Measurements from ENCODE around the gene COL19A1.

COL19A1 gene

DNA sequence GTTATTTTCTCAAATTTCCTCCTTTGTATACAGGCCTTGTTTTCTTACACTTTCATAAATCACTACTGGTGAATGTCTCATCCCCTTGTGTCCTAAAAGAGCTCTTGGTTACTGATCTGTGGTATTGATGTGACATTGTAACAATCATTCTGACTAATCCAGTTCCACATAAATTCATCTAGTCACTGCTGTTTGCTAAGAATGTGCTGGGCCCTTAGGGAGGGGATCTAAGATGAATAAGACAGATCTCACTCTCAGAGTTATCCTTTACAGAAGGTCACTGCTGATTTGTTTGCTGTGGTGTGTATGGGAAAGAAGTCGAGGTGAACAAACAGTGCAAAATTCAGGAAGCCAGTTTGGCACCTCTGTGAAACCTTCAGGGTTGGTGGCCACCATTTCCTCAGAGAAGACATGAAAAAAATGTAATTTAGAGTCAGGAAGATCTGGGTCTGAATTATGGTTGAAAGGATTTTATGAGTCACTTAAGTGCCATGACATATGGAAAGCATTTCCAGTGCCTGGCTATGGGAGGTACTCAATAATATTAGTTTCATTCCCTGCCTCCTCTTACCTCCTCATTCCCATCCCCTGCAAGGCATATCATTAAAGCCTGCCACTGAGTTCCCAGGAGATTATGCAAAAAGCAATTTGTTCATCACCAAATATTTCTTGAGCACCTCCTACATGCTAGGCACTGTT lies 314.7 kb downstream of the COL19A1 start:
- DNase-seq: no peak

DNA sequence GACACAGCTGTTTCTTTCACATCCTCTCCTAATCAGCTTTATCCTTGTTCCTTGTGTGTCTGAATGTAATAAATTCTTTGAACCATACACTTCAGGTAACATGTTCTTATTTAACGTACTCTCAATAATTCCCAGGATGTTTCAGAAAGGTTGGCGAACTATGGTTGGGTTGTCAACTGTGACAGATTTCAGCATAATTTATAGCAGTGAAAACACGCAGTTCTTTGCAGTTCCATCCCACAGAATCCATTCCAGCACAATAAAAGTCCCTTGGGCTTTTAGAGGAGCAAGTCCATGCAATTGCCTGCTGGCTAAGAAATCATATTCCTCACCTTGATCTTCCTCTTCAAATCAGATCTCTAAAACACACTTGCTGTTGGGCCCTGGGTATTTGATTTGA lies 317.2 kb downstream of the COL19A1 start:
- no peak for DNase-seq

DNA sequence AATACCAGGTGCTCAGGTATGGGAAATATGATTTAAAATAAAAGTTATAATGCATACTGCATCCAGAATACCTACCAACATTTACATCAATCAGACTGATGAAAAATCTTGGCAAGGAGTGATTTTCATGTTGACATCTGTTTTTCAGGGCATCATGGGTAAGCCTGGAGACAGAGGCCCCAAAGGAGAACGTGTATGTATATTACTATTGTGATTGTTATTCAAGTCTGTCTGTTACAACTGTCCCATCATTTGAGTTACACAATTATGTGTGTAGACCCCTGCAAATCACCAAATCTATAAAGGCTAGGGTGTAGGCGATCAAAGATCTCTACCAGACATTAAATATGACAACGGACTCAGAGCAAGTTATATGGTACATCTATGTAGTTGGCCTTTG lies 318.4 kb downstream of the COL19A1 start:
- DNase-seq: no peak

DNA sequence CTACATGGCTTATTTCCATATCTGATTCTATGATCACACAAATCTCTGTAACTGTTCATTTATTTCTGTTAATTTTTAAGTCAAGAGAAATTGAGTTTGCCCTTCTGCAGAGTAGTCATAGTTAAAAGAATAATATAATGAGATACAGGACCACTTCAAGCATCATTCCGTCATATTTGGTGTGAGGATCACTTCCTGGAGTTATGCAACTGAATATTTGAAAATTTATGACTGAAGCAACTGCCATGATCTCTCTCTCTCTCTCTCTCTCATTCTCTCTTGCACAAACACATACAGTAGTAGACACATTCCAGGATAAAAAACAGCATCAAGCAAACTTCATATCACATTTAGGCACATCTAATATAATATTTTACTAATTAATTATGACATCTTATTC lies 320.1 kb downstream of the COL19A1 start:
- DNase-seq: no peak

- no peak for DNase-seq
These were observed 321.8 kb downstream of the COL19A1 start for GRCh38 chr6:70188202-70188601.

DNA sequence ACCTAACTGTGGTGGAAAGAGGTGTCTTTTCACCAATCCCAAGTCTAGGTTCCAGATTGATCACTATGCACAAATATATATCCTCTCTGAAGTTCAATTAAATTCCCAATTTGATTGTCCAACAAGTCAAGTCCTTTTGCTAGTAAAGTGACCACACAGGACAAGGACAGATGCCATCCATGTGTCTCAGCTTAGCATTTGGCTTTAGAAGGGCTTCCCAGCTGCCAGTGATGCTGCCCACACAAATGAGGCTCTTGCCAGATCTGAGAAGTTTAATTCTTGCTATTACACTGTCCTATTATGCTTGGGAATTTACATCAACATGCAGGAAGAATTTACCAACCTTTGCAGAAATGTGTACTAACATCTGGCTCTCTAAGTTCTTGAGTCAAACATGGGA lies 328.1 kb downstream of the COL19A1 start:
- DNase-seq: no peak

GRCh38 chr6:70196531-70196930 lies 330.2 kb downstream of the COL19A1 start:
- no peak for DNase-seq

DNA sequence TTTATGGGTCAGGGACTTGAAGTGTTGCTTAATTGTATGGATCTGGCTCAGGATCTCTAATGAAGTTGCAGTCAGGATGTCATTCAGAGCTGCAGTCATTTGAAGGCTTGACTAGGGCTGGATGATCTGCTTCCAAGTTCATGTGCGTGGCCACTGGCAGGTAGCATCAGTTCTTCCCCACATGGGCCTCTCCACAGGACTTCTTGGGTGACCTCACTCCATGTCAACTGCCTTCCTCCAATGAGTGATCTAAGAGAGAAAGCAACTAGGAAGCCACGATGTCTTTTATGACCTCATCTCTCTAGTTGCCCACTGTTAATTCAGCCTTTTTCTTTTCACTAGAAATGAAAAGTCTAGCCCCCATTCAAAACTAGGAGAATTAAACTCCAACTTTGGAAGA lies 332.4 kb downstream of the COL19A1 start:
- DNase-seq: no peak

GRCh38 chr6:70208235-70208790 lies 342.0 kb downstream of the COL19A1 start:
- no peak for DNase-seq

DNA sequence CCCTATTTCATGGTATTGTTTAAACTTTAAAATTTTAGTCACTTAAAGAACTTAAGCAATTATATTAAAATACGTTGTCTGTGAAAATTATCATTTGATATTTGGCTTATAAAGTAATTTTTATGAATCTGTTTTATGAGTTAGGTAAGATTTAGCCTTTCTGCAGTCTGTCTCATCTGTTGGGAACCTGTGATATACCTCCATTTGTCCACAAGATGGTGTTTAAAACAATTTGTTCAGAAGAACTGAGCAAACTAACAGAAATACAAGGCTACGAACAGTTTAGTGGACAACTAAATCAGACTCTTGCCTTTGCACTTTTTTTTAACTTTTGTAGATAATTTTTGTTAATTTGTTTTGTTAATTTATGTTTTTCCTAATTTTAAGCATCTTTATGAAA lies 344.1 kb downstream of the COL19A1 start:
- no peak for DNase-seq

DNA sequence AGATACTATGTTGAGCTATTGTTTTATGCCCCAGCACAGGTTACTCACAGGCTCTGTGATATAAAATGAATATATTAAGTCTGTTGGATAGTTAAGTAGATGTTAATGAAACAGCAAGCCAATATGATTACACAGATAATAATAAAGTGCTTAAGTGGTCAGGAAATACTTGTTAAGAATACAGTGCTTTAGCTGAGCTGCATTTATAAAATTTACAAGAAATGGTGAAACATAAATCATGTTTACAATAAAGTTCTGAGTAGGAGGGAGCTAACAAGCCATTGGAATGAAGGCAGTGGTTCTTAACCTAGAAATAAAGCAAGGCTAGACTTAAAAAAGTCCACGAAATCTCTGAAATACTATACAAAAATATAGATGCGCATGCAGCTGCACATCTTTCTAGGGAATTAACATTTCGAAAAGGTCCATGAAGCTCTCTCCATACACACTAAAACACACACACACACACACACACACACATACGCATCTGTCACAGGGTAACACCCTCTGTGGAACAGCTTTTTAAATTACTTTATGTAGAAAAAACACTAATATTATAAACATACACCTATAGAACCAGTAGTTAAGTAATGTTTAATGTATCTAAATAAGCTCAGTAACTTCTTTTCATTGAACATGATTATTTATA lies 349.2 kb downstream of the COL19A1 start:
- DNase-seq: no peak

DNA sequence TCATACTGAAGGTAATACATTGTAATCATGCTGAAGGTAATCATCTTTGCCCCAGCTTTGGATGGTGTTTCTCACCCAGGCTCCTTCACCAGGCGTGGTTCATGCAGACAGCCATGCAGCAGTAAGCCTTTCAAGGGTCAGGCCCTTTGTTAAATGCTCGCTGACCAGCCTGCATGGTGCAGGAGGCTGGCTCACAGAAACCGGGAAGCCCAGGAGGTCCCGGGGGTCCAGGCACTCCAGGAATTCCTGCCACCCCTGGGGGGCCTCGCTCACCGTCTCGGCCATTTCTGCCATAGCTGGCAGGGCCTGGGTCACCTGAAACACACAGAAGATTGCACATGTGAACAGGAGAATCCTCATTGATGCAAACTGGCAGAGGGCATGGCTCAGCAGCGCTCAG lies 350.4 kb downstream of the COL19A1 start:
- no peak for DNase-seq

DNA sequence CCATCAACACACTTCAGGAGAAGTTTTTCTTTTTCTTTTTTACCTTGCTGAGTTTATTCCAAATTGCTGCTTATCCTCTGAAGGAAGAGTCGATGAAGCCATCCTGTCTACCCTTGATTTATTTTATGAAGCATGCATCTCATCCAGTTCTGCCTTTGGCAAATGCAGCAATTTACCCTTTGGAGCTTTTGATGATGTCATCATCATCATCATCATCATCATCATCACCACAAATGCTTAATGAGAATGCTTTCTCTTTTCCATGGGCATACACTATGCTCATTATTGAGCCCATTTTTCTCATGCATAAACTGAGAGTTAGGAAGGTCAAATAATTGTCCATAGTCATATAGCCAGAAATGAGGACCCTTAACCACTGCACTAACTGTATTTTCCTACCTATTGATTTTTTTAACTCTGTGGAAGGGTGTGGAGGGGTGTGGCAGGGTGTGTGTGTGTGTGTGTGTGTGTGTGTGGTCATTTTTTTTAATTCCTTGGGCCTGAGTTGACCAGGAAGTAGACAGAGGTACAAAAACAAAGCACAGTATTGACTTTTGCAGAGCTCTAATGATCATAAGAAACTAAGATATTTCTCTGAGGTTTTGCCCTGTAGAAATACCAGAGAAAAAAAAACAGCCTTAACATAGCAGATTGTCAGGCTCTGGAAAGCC lies 353.7 kb downstream of the COL19A1 start:
- no peak for DNase-seq

DNA sequence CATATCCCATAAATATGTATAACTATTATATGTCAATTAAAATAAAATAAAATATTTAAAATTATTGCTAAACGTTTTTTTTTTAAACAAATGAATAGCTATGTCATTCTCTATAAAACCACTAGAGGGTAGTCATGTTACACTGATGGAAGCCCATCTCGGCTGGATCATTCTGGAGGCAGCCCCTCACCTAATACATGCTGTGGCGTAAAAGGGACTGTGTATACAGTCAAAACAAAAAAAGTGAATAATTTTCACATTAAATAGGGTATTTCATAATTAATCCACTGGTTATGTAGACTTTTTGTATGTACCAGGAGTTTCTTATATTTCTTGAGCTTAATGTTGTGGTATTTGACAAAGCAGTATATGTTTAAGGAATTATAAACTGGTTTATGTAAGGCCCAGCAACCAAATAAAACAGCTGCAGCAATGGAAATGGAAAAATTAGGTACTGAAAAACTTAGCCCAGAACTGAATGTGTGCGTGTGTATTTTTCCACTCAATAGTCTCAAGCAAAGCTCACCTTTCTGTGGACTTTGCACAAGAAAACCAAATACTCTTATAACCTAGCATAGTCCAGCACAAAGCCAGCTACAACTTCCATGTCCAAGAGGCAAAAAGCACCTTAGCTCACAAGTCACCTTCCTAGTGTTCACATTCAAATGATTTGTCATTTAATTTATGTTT lies 354.8 kb downstream of the COL19A1 start:
- DNase-seq: peak in 1 of 2 donors; percentile 11

DNA sequence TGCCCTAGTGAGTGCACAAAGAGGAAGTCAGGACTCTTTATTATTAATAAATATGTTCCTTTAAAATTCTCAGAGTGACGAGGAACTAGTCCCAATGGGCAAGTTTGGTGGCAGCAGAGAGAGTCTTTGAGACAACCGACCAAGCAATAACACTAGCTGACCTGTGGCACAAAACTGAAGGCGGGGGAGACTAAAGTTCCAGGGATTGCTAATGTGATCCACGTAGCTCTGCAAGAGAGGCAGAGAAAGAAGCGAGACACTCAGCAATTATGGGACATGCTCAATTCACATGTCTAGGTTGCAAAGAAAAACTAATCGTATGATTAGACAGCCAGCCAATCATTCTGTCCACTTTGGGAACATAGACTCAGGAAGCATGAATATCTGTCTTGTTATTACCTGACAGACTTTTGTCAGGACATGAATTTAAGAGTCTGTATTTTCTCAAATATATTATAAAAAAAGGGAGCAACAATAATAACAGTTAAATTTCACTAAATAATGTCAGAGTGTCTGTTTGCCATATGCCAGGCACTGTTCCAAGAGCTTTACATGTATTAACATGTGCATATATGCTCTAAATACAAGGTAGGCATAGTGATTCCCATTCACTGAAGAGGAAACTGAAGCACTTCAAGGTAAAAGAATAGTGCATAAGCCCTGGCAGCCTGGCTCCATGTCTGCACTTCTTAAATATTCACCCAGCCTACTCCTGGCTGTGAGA lies 355.5 kb downstream of the COL19A1 start:
- DNase-seq: no peak

GRCh38 chr6:70222439-70222749 lies 356.0 kb downstream of the COL19A1 start:
- no peak for DNase-seq

GRCh38 chr6:70225055-70225454 lies 358.7 kb downstream of the COL19A1 start:
- no peak for DNase-seq

GRCh38 chr6:70231311-70231710 lies 365.0 kb downstream of the COL19A1 start:
- DNase-seq: no peak

DNA sequence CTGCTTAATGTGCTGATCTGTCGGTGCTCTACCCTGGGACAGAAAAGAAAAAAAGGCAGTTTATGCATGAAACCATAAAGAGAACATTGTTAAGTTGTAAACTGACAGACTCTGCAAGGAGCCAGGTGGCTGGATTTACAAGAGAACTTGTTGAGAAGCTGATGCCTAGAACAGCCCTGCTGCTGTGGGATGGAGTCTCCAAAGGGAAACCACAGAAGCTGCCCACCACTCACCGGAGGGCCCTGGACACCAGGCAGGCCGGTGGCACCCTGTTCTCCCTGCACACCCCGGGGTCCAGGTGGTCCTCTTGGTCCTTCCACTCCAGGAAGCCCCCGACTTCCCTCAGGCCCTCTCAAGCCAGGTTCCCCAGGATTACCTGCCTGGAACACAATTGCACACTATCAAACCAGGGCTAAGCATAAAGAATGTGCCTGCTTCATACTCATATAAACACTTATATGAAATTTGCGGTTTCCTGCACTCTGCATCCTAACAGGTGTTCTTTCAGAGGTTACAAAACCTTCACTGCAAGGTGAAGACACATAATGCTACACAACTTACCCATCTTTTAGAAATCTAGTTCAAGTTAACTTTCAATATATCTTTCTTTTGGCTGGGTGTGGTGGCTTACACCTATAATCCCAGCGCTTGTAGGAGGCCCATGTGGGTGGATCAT lies 368.3 kb downstream of the COL19A1 start:
- DNase-seq: no peak

DNA sequence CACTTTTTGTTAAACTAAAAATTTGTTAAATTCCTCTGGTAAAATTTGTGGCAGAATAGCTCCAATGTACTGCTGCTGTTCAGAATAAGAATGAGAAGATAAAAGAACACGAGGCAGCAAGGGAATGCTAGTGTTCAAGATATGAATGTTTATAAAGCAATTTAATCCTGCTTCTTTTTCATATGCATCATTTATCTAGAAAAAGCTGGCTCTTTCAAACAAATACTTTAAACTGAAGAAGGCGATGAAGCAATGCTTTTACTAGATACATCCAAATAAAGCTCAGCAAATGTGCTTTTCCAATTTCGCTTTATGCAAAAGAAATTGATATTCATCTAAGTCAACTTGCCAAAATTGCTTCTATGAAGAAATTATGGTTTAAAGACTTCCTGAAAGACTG lies 370.0 kb downstream of the COL19A1 start:
- no peak for DNase-seq

GRCh38 chr6:70241031-70241430 lies 374.7 kb downstream of the COL19A1 start:
- DNase-seq: no peak

DNA sequence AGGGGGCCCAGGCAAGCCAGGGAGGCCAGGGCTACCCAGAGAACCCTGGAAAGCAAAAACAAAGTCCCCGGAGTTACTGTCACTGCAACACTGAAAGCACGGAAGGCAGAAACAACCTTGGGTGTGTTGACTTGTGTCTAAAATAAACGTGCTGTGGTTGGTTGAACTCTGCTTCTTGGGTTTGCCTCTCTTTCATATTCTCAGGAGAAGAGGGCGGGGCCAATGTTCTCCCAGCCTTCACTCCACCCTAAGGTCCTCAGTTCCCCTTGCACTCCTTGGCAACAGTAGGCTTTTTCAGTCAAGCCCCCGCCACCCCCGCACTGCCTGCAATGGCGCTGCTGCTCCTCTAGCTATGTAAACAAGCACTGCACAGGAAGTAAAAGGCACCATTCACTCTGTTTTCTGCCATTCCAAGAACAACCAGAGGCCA lies 375.6 kb downstream of the COL19A1 start:
- no peak for DNase-seq
